Gastrocnemius medialis (tissue), 4 donors: ENCODE data around the gene FRS3.

Experiments
- CTCF ChIP-seq, 5 experiments: fragments of 450-650 bp in 3 of 5; fragments of 200-600 bp in 2 of 5; sonication (generic) in 2 of 5; IDR thresholded peaks in 4 of 5; conservative IDR thresholded peaks in 1 of 5; 1 replicate in 4 of 5; 2 replicates in 1 of 5; pipeline ENCODE4 v1.5.1; 2016 to 2019; ENCODE audit warnings: antibody characterized with exemption in 5 of 5, mild to moderate bottlenecking in 3 of 5, moderate library complexity in 3 of 5
- POLR2A ChIP-seq, 2 donors: fragments of 450-650 bp; IDR thresholded peaks; one replicate each; pipeline ENCODE4 v1.6.1; 2017; ENCODE audit warnings: antibody characterized with exemption in 2 of 2, mild to moderate bottlenecking in 2 of 2, moderate library complexity in 2 of 2

- TF ChIP-seq CTCF (IDR thresholded peaks at IDR 0.05 in 4 of 5, conservative IDR thresholded peaks at IDR 0.05 in 1 of 5) (no peak), POLR2A (IDR thresholded peaks at IDR 0.05) (no peak)
Observed at GRCh38 chr6:41777551-41778285, 2.0 kb downstream of the FRS3 start.
